OCI-LY7 (cell line): Measurements from ENCODE around the gene TLR2.

ENCODE experiments used
- CTCF ChIP-seq: fragments of 200-600 bp; sonication (generic); conservative IDR thresholded peaks from 2 replicates; pipeline ENCODE4 v1.5.1; 2014; ENCODE audit warnings: mild to moderate bottlenecking, antibody characterized with exemption, low read length, moderate library complexity, mixed read lengths
- EZH2phosphoT487 ChIP-seq: fragments of 200-600 bp; sonication (generic); IDR thresholded peaks from 2 replicates; pipeline ENCODE4 v1.6.1; 2018; ENCODE audit warnings: low read depth, borderline replicate concordance, mild to moderate bottlenecking, mixed run types, antibody characterized with exemption, low read length, moderate library complexity, mixed read lengths

DNA sequence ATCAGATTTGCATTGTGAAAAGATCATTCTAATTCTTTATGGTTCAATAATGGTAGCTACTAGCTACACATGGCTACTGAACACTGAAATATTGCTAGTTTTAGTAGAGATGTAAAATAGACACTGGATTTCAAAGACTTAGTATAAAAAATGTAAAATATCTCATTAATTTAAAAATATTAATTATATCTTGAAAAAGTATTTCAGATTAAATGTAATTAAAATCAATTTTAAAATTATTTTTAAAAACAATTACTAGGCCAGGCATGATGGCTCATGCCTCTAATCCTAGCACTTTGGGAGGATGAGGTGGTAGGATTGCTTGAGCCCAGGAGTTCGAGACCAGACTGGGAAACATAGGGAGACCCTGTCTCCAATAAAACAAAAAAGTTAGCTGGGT lies 20.4 kb upstream of the TLR2 start:
- no peak for TF ChIP-seq EZH2phosphoT487
- no peak for TF ChIP-seq CTCF
